T-helper 1 cell (primary cell): Measurements from ENCODE around the gene MBL2.

Source experiments
- DNase-seq, 5 donors: peaks; one replicate each; pipeline ENCODE4 v3.0.0-alpha.2; 2012 to 2020

The MBL2 gene

GRCh38 chr10:52771534-52772445, 794 bp downstream of the MBL2 start:
- DNase-seq = no peak

GRCh38 chr10:52770904-52771303, 1.7 kb downstream of the MBL2 start:
- DNase-seq = no peak

- DNase-seq = no peak
These were observed 2.6 kb downstream of the MBL2 start for GRCh38 chr10:52769966-52770365.

GRCh38 chr10:52768001-52768532, 4.5 kb downstream of the MBL2 start:
- DNase-seq = no peak

- DNase-seq = no peak
These were observed 10.5 kb downstream of the MBL2 start for GRCh38 chr10:52762088-52762487.

GRCh38 chr10:52759154-52759553, 13.4 kb downstream of the MBL2 start:
- no peak for DNase-seq

- no peak for DNase-seq
These were observed 14.2 kb downstream of the MBL2 start for GRCh38 chr10:52758406-52758805.

GRCh38 chr10:52757773-52758172, 14.8 kb downstream of the MBL2 start:
- no peak for DNase-seq

GRCh38 chr10:52756966-52757365, 15.6 kb downstream of the MBL2 start:
- DNase-seq = no peak

- no peak for DNase-seq
These were observed 16.3 kb downstream of the MBL2 start for GRCh38 chr10:52756295-52756694.

- DNase-seq = no peak
These were observed 17.1 kb downstream of the MBL2 start for GRCh38 chr10:52755297-52756062.

GRCh38 chr10:52752801-52753445, 19.7 kb downstream of the MBL2 start:
- DNase-seq = no peak

GRCh38 chr10:52752261-52752660, 20.3 kb downstream of the MBL2 start:
- DNase-seq = no peak

GRCh38 chr10:52751337-52751736, 21.2 kb downstream of the MBL2 start:
- DNase-seq = no peak

- DNase-seq = no peak
These were observed 22.0 kb downstream of the MBL2 start for GRCh38 chr10:52750629-52751028.

GRCh38 chr10:52747694-52748093, 24.9 kb downstream of the MBL2 start:
- no peak for DNase-seq

GRCh38 chr10:52746169-52746568, 26.4 kb downstream of the MBL2 start:
- no peak for DNase-seq

- no peak for DNase-seq
These were observed 28.4 kb downstream of the MBL2 start for GRCh38 chr10:52744057-52744805.

- DNase-seq = no peak
These were observed 29.9 kb downstream of the MBL2 start for GRCh38 chr10:52742731-52743130.

- DNase-seq = no peak
These were observed 30.7 kb downstream of the MBL2 start for GRCh38 chr10:52741851-52742250.

- peak in 1 of 5 donors; percentile 1 for DNase-seq
These were observed 31.5 kb downstream of the MBL2 start for GRCh38 chr10:52740913-52741675.

- DNase-seq = no peak
These were observed 32.4 kb downstream of the MBL2 start for GRCh38 chr10:52740155-52740549.
